Vagina (tissue), 2 donors: Measurements from ENCODE around the gene SNRPB.

Experiments used
- POLR2AphosphoS5 ChIP-seq, 2 donors: sonication (generic); formaldehyde crosslinking; IDR thresholded peaks; one replicate each; pipeline ENCODE4 v1.9.0; 2017; ENCODE audit warnings: antibody characterized with exemption in 2 of 2, mild to moderate bottlenecking in 2 of 2, low read depth in 1 of 2; ENCODE audit not compliant: insufficient read depth in 1 of 2
- TF ChIP-seq, protein P1 (sequence below), 3 experiments: fragments of 450-650 bp in 2 of 3; fragments of 200-600 bp in 1 of 3; sonication (generic) in 1 of 3; IDR thresholded peaks; one replicate each; pipeline ENCODE4 v1.5.1; 2017 to 2019; ENCODE audit warnings: antibody characterized with exemption in 3 of 3, mild to moderate bottlenecking in 2 of 3, moderate library complexity in 2 of 3

DNA sequence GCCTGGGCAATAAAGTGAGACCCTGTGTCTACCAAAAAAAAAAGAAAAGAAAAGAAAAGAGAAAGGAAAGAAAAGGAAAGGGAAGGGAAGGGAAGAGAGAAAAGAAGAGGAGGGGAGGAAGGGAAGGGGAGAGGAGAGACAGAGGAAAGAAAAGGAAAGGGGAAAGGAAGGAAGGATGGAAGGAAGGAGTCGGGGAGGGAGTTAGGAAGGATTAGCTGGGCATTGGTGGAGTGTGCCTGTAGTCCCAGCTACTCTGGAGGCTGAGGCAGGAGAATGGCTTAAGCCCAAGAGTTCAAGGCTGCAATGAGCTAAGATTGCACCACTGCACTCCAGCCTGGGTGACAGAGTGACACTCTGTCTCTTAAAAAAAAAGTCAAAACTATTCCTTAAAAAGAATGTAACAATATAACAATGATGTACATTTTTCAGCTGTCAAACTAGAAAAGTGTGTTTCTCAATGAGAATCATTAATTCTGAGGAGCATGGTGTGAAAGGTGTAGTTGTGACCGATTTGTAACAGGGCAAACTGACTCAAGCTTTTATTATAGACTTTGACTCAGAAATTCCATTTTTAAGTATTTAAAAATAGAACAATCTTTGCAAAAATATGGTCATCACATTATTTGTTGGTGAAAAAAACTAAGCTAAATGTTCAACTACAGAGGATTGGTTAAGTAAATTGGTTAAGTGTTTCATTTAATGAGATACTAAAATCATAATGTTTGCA is 14.7 kb downstream of the SNRPB start:
- no peak for TF ChIP-seq POLR2AphosphoS5 (IDR thresholded peaks at IDR 0.05; ENCODE audit: insufficient read depth in 1 of 2, low read depth in 1 of 2)
- TF ChIP-seq, protein P1, sequence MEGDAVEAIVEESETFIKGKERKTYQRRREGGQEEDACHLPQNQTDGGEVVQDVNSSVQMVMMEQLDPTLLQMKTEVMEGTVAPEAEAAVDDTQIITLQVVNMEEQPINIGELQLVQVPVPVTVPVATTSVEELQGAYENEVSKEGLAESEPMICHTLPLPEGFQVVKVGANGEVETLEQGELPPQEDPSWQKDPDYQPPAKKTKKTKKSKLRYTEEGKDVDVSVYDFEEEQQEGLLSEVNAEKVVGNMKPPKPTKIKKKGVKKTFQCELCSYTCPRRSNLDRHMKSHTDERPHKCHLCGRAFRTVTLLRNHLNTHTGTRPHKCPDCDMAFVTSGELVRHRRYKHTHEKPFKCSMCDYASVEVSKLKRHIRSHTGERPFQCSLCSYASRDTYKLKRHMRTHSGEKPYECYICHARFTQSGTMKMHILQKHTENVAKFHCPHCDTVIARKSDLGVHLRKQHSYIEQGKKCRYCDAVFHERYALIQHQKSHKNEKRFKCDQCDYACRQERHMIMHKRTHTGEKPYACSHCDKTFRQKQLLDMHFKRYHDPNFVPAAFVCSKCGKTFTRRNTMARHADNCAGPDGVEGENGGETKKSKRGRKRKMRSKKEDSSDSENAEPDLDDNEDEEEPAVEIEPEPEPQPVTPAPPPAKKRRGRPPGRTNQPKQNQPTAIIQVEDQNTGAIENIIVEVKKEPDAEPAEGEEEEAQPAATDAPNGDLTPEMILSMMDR (IDR thresholded peaks at IDR 0.05): no peak
